MM.1S (cell line): Measurements from ENCODE around the gene LILRA2.
"Not testable (repeated sequence)": the region's sequence is repeated elsewhere in the genome, so short reads cannot be mapped to it uniquely, and the experiment has no call there.

ENCODE experiments used
- DNase-seq: peaks from one replicate; pipeline ENCODE4 v3.0.0-alpha.2; 2015
- H2AFZ ChIP-seq: fragments of 300-600 bp; sonication (generic); 2 replicates; pipeline ENCODE4 v1.6.0; 2016; ENCODE audit warnings: antibody characterized with exemption, low read length
- H3F3A ChIP-seq: fragments of 300-600 bp; sonication (generic); 2 replicates; pipeline ENCODE4 v1.6.1; 2016; ENCODE audit warnings: mild to moderate bottlenecking, antibody characterized with exemption, low read length, moderate library complexity, mixed read lengths; ENCODE audit not compliant: insufficient read depth
- H3K27ac ChIP-seq: fragments of 300-600 bp; sonication (generic); 2 replicates; pipeline ENCODE4 v1.5.1; 2016; ENCODE audit warnings: mild to moderate bottlenecking, low read length
- H3K27me3 ChIP-seq: fragments of 300-600 bp; sonication (generic); replicated peaks from 2 replicates; pipeline ENCODE4 v1.6.0; 2016; ENCODE audit warnings: low read length; ENCODE audit not compliant: insufficient read depth
- H3K36me3 ChIP-seq: fragments of 300-600 bp; sonication (generic); replicated peaks from 2 replicates; pipeline ENCODE4 v1.6.1; 2016; ENCODE audit warnings: mild to moderate bottlenecking, low read length, mixed read lengths; ENCODE audit not compliant: insufficient read depth
- H3K4me1 ChIP-seq: fragments of 300-600 bp; sonication (generic); 2 replicates; pipeline ENCODE4 v1.6.1; 2016; ENCODE audit warnings: low read length, mixed read lengths
- H3K4me2 ChIP-seq: fragments of 300-600 bp; sonication (generic); 2 replicates; pipeline ENCODE4 v1.6.0; 2016; ENCODE audit warnings: low read depth, low read length
- H3K4me3 ChIP-seq: fragments of 300-600 bp; sonication (generic); 2 replicates; pipeline ENCODE4 v1.5.1; 2016; ENCODE audit warnings: low read length, mixed read lengths
- H3K79me2 ChIP-seq: fragments of 300-600 bp; sonication (generic); 2 replicates; pipeline ENCODE4 v1.6.1; 2016; ENCODE audit warnings: mixed run types, low read length, mixed read lengths
- H3K9ac ChIP-seq: fragments of 300-600 bp; sonication (generic); 2 replicates; pipeline ENCODE4 v1.6.1; 2016; ENCODE audit warnings: low read length, mixed read lengths
- H3K9me2 ChIP-seq: fragments of 300-600 bp; sonication (generic); replicated peaks from 2 replicates; pipeline ENCODE4 v1.6.1; 2016; ENCODE audit warnings: mild to moderate bottlenecking, low read length, mixed read lengths; ENCODE audit not compliant: insufficient read depth
- H3K9me3 ChIP-seq: fragments of 300-600 bp; sonication (generic); replicated peaks from 2 replicates; pipeline ENCODE4 v1.6.1; 2016; ENCODE audit warnings: mild to moderate bottlenecking, low read length, mixed read lengths; ENCODE audit not compliant: insufficient read depth
- H4K20me1 ChIP-seq: fragments of 300-600 bp; sonication (generic); 2 replicates; pipeline ENCODE4 v1.6.1; 2016; ENCODE audit warnings: mild to moderate bottlenecking, low read length, moderate library complexity, mixed read lengths; ENCODE audit not compliant: insufficient read depth
- CTCF ChIP-seq: fragments of 300-600 bp; sonication (generic); IDR thresholded peaks from 2 replicates; pipeline ENCODE4 v1.5.1; 2016; ENCODE audit warnings: antibody characterized with exemption, low read length, mixed read lengths
- EZH2 ChIP-seq: fragments of 300-600 bp; sonication (generic); optimal IDR thresholded peaks from 2 replicates; pipeline ENCODE3; 2017; ENCODE audit warnings: low read depth, mild to moderate bottlenecking, antibody characterized with exemption, low read length, mixed read lengths
- EZH2phosphoT487 ChIP-seq: fragments of 300-600 bp; sonication (generic); IDR thresholded peaks from 2 replicates; pipeline ENCODE4 v1.6.1; 2018; ENCODE audit warnings: antibody characterized with exemption, low read length

The LILRA2 gene

GRCh38 chr19:54593931-54594626 lies 20.5 kb downstream of the LILRA2 start:
- not testable (repeated sequence) for H3K9me2 ChIP-seq, H4K20me1 ChIP-seq, H3K4me3 ChIP-seq, H3K4me2 ChIP-seq, H3K4me1 ChIP-seq, H3K9ac ChIP-seq, H2AFZ ChIP-seq, H3K9me3 ChIP-seq, DNase-seq, H3K27ac ChIP-seq, H3K36me3 ChIP-seq, H3F3A ChIP-seq, H3K79me2 ChIP-seq
- peaks cover 87% of the 10 kb centered on the region for H3K27me3 ChIP-seq

GRCh38 chr19:54594737-54595136 lies 21.1 kb downstream of the LILRA2 start:
- H3K9ac ChIP-seq: no peak overlapping the region

GRCh38 chr19:54595680-54596436 lies 22.3 kb downstream of the LILRA2 start:
- not testable (repeated sequence) for H3K9me2 ChIP-seq, H3K4me2 ChIP-seq, H2AFZ ChIP-seq, H3K79me2 ChIP-seq, H3K9me3 ChIP-seq, H3K4me3 ChIP-seq, H3K9ac ChIP-seq, H4K20me1 ChIP-seq, H3F3A ChIP-seq, H3K4me1 ChIP-seq, DNase-seq, H3K27ac ChIP-seq, H3K36me3 ChIP-seq
- peaks cover 87% of the 10 kb centered on the region for H3K27me3 ChIP-seq

More at GRCh38 chr19:54594737-54595136, 21.1 kb downstream of the LILRA2 start:
- DNase-seq: no peak
- Histone ChIP-seq H3K27ac (no peak overlapping the region), H4K20me1 (no peaks in the 10 kb centered on the region), H3K27me3 (peaks cover 87% of the 10 kb centered on the region), H3K9me2 (no peaks in the 10 kb centered on the region), H2AFZ (no peak overlapping the region), H3K9me3 (no peaks in the 10 kb centered on the region), H3K36me3 (no peaks in the 10 kb centered on the region), H3K79me2 (no peaks in the 10 kb centered on the region), H3K4me2 (no peak overlapping the region), H3K4me1 (no peaks in the 10 kb centered on the region), H3K4me3 (no peak overlapping the region), H3F3A (no peaks in the 10 kb centered on the region)
- TF ChIP-seq EZH2 (no peak), EZH2phosphoT487 (no peak), CTCF (no peak)

GRCh38 chr19:54600212-54600611 lies 26.6 kb downstream of the LILRA2 start:
- H3F3A ChIP-seq: no peaks in the 10 kb centered on the region
- H3K9me3 ChIP-seq: no peaks in the 10 kb centered on the region
- no peak for TF ChIP-seq EZH2phosphoT487
- TF ChIP-seq CTCF: no peak
- TF ChIP-seq EZH2: no peak
- H3K9me2 ChIP-seq: no peaks in the 10 kb centered on the region
- DNase-seq: no peak
- no peaks in the 10 kb centered on the region for H4K20me1 ChIP-seq
- H3K9ac ChIP-seq: no peak overlapping the region
- H2AFZ ChIP-seq: no peak overlapping the region
- H3K27ac ChIP-seq: no peak overlapping the region
- no peaks in the 10 kb centered on the region for H3K36me3 ChIP-seq
- peaks cover 96% of the 10 kb centered on the region for H3K27me3 ChIP-seq
- no peaks in the 10 kb centered on the region for H3K4me1 ChIP-seq
- H3K4me2 ChIP-seq: no peak overlapping the region
- no peaks in the 10 kb centered on the region for H3K79me2 ChIP-seq
- no peak overlapping the region for H3K4me3 ChIP-seq
